Nephron (organoid): ENCODE measurements around the gene INCENP.

ENCODE experiments used
- H3K27ac Mint-ChIP-seq, 3 experiments: 2 replicates each; pipeline ENCODE4 v1.8.0; 2020; ENCODE audit warnings: mixed read lengths in 3 of 3, mild to moderate bottlenecking in 2 of 3, moderate library complexity in 1 of 3
- H3K27me3 Mint-ChIP-seq: 2 replicates; pipeline ENCODE4 v1.8.0; 2021; ENCODE audit warnings: low read depth, mild to moderate bottlenecking, moderate library complexity, mixed read lengths
- H3K36me3 Mint-ChIP-seq: 2 replicates; pipeline ENCODE4 v1.8.0; 2020; ENCODE audit warnings: low read depth, mixed read lengths
- H3K4me1 Mint-ChIP-seq: 2 replicates; pipeline ENCODE4 v1.8.0; 2020; ENCODE audit warnings: mixed read lengths
- H3K4me3 Mint-ChIP-seq, 3 experiments: 2 replicates each; pipeline ENCODE4 v1.8.0; 2020; ENCODE audit warnings: mild to moderate bottlenecking in 3 of 3, mixed read lengths in 3 of 3, moderate library complexity in 2 of 3
- H3K9me3 Mint-ChIP-seq: 2 replicates; pipeline ENCODE4 v1.8.0; 2020; ENCODE audit warnings: mixed read lengths
- CTCF ChIP-seq, 3 experiments: fragments of 200-600 bp; sonication (generic); IDR thresholded peaks; one replicate each; pipeline ENCODE4 v1.5.0; 2021; ENCODE audit warnings: antibody characterized with exemption in 3 of 3; ENCODE audit not compliant: unreplicated experiment in 3 of 3

INCENP gene

GRCh38 chr11:62144641-62145255 is 20.9 kb downstream of the INCENP start:
- Mint-ChIP-seq H3K9me3 (no peaks in the 10 kb centered on the region), H3K4me3 (no peak overlapping the region), H3K4me1 (peaks cover 11% of the 10 kb centered on the region), H3K27me3 (peaks cover 3% of the 10 kb centered on the region), H3K36me3 (peaks cover 40% of the 10 kb centered on the region), H3K27ac (no peak overlapping the region)
- TF ChIP-seq CTCF (IDR thresholded peaks at IDR 0.05; ENCODE audit: unreplicated experiment in 3 of 3), result no peak

- no peak overlapping the region for H3K27ac Mint-ChIP-seq
- H3K4me3 Mint-ChIP-seq, result no peak overlapping the region
- peaks cover 3% of the 10 kb centered on the region for H3K27me3 Mint-ChIP-seq
Observed at GRCh38 chr11:62145261-62145871, 21.6 kb downstream of the INCENP start.

GRCh38 chr11:62146476-62147200 is 22.8 kb downstream of the INCENP start:
- Mint-ChIP-seq H3K4me3 (no peak overlapping the region), H3K4me1 (peaks cover 11% of the 10 kb centered on the region), H3K36me3 (peaks cover 52% of the 10 kb centered on the region), H3K27me3 (peaks cover 3% of the 10 kb centered on the region), H3K27ac (no peak overlapping the region), H3K9me3 (no peaks in the 10 kb centered on the region)
- TF ChIP-seq CTCF (IDR thresholded peaks at IDR 0.05; ENCODE audit: unreplicated experiment in 3 of 3), result no peak

More at GRCh38 chr11:62145261-62145871, 21.6 kb downstream of the INCENP start:
- TF ChIP-seq CTCF (IDR thresholded peaks at IDR 0.05; ENCODE audit: unreplicated experiment in 3 of 3), result no peak
- H3K9me3 Mint-ChIP-seq, result no peaks in the 10 kb centered on the region
- peaks cover 11% of the 10 kb centered on the region for H3K4me1 Mint-ChIP-seq
- peaks cover 43% of the 10 kb centered on the region for H3K36me3 Mint-ChIP-seq

GRCh38 chr11:62147545-62147944 is 23.7 kb downstream of the INCENP start:
- H3K4me1 Mint-ChIP-seq, result peaks cover 9% of the 10 kb centered on the region
- H3K9me3 Mint-ChIP-seq, result no peaks in the 10 kb centered on the region
- TF ChIP-seq CTCF (IDR thresholded peaks at IDR 0.05; ENCODE audit: unreplicated experiment in 3 of 3), result no peak
- H3K4me3 Mint-ChIP-seq, result no peak overlapping the region
- H3K36me3 Mint-ChIP-seq, result peaks cover 53% of the 10 kb centered on the region
- H3K27me3 Mint-ChIP-seq, result peaks cover 3% of the 10 kb centered on the region
- H3K27ac Mint-ChIP-seq, result no peak overlapping the region

- peaks cover 56% of the 10 kb centered on the region for H3K36me3 Mint-ChIP-seq
- H3K9me3 Mint-ChIP-seq, result no peaks in the 10 kb centered on the region
- TF ChIP-seq CTCF (IDR thresholded peaks at IDR 0.05; ENCODE audit: unreplicated experiment in 3 of 3), result no peak
- H3K27me3 Mint-ChIP-seq, result peaks cover 3% of the 10 kb centered on the region
- H3K4me3 Mint-ChIP-seq, result no peak overlapping the region
- H3K27ac Mint-ChIP-seq, result no peak overlapping the region
- peaks cover under 1% of the 10 kb centered on the region for H3K4me1 Mint-ChIP-seq
Observed at GRCh38 chr11:62148271-62148980, 24.6 kb downstream of the INCENP start.
